ENCODE measurements around the gene PINK1. TPM values are rescaled to one million over a fixed set of nuclear protein-coding genes. Genes with fewer than 3 reads are reported as not detected.

The PINK1 gene
- total RNA-seq, 4 donors from 2014 or later = 149 to 173 (median 161) TPM

GRCh38 chr1:20652300-20652699, 19.0 kb downstream of the PINK1 start:
- intact Hi-C loops (cut with DNase I; ENCODE audit: low total_unique reads) = no loop called here
- DNase-seq (ENCODE audit: low spot score in 2 of 2) = no peak
- 91 to 92% methylated on average over 15 of the region's 15 CpGs for WGBS, 2 donors
- TF ChIP-seq POLR2A (IDR thresholded peaks at IDR 0.05) = no peak
- TF ChIP-seq, protein P1, sequence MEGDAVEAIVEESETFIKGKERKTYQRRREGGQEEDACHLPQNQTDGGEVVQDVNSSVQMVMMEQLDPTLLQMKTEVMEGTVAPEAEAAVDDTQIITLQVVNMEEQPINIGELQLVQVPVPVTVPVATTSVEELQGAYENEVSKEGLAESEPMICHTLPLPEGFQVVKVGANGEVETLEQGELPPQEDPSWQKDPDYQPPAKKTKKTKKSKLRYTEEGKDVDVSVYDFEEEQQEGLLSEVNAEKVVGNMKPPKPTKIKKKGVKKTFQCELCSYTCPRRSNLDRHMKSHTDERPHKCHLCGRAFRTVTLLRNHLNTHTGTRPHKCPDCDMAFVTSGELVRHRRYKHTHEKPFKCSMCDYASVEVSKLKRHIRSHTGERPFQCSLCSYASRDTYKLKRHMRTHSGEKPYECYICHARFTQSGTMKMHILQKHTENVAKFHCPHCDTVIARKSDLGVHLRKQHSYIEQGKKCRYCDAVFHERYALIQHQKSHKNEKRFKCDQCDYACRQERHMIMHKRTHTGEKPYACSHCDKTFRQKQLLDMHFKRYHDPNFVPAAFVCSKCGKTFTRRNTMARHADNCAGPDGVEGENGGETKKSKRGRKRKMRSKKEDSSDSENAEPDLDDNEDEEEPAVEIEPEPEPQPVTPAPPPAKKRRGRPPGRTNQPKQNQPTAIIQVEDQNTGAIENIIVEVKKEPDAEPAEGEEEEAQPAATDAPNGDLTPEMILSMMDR (IDR thresholded peaks at IDR 0.05) = no peak
- no peak overlapping the region for H3K4me3 ChIP-seq (ENCODE audit: low read depth, poor library complexity, severe bottlenecking)

DNA sequence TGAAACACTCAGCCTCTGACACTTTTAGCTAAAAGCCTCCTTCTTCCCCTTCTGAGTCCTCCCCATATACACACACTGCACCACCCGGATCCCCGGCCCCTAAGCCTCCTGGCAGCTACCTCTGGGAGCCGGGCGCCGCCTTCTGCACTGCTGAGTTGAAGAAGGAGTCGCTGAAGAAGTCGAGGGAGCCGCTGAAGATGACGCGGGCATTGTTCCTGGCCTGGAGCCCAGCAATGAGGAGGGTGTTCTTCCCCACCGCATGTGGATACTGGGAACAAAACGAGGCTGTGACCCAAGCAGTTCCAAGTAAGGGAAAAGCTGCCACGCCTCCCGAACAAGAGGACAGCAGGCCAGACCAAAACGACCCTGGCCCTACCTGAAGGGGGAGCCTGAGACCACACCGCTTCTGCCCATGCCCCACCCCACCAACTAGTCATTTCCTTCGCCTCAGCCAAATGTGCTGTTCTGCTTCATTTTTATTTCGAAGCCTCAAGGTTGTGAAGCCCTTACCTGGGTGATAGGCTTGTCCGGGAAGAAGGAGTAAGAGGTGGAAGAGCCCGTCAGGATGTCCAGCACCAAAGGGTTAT, 20.9 kb downstream of the PINK1 start:
- intact Hi-C loops (cut with DNase I; ENCODE audit: low total_unique reads) = no loop called here
- TF ChIP-seq, protein P1 (IDR thresholded peaks at IDR 0.05) = no peak
- TF ChIP-seq POLR2A (IDR thresholded peaks at IDR 0.05) = no peak
- DNase-seq (ENCODE audit: low spot score in 2 of 2) = no peak
- no peak overlapping the region for H3K4me3 ChIP-seq (ENCODE audit: low read depth, poor library complexity, severe bottlenecking)
- WGBS, 2 donors = 71% methylated on average over 18 to 19 of the region's 20 CpGs

DNA sequence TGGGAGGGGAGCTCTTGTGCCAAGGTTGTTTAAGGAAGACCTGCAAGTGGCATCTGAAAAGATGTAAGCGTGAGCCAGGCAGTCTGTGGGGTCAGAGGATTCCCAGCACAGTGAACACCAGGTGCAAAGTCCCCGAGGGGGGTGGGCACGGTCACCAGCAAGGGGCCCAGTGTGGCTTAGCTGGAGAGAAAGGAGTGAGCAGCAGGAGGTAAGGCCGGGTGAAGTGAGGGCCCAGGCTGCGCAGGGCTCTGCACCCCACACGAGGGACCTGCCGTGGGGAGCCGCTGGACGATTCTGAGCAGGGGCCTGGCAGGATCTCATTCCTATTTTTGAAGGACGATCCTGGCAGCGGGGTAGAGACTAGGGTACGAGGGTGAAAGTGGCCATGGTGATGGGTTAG, 23.8 kb downstream of the PINK1 start:
- 86 to 88% methylated on average over 12 of the region's 12 CpGs for WGBS, 2 donors
- intact Hi-C loops (cut with DNase I; ENCODE audit: low total_unique reads) = no loop called here
- H3K4me3 ChIP-seq (ENCODE audit: low read depth, poor library complexity, severe bottlenecking) = no peak overlapping the region
- no peak for DNase-seq (ENCODE audit: low spot score in 2 of 2)
- TF ChIP-seq, protein P1 (IDR thresholded peaks at IDR 0.05) = no peak
- no peak for TF ChIP-seq POLR2A (IDR thresholded peaks at IDR 0.05)

GRCh38 chr1:20658166-20658915, 25.1 kb downstream of the PINK1 start:
- 83% methylated on average over 16 of the region's 16 CpGs for WGBS, 2 donors
- H3K4me3 ChIP-seq (ENCODE audit: low read depth, poor library complexity, severe bottlenecking) = no peak overlapping the region
- intact Hi-C loops (cut with DNase I; ENCODE audit: low total_unique reads) = no loop called here
- TF ChIP-seq, protein P1 (IDR thresholded peaks at IDR 0.05) = no peak
- TF ChIP-seq POLR2A (IDR thresholded peaks at IDR 0.05) = no peak
- DNase-seq (ENCODE audit: low spot score in 2 of 2) = no peak

DNA sequence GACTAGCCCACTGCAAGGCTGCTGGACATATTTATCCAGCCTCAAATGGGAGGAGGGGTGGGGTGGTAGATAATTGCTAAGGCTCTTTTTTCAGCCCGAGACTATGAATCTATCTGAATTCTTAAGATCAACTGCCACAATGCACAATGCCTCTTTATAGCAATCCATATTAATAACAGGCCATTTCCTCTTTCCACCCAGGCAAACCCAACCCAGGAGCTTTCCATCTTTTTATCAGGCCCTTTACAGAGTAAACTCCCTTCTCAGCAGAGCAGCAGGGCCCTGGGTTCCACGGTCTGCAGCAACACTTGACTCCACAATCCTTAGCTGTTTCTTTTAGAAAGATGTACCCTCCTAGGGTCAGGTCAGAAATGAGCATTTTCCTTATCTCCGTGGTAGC, 27.1 kb downstream of the PINK1 start:
- peak overlapping the region; percentile 81 for H3K4me3 ChIP-seq (ENCODE audit: low read depth, poor library complexity, severe bottlenecking)
- WGBS, 2 donors = 19 to 21% methylated on average over 3 of the region's 3 CpGs

More for the DNA sequence above, 27.1 kb downstream of the PINK1 start:
- TF ChIP-seq, protein P1 (IDR thresholded peaks at IDR 0.05) = no peak
- TF ChIP-seq POLR2A (IDR thresholded peaks at IDR 0.05) = no peak
- no peak for DNase-seq (ENCODE audit: low spot score in 2 of 2)
- intact Hi-C loops (cut with DNase I; ENCODE audit: low total_unique reads) = no loop called here

Measured in lower leg skin (tissue), 4 donors.